ENCODE results near the gene CCDC88B. TPM values are rescaled to one million over a fixed set of nuclear protein-coding genes. Genes with fewer than 3 reads are reported as not detected.

The CCDC88B gene
- total and polyA plus RNA-seq, 8 donors, result 4.7 to 35.7 (median 6.6) TPM

DNA sequence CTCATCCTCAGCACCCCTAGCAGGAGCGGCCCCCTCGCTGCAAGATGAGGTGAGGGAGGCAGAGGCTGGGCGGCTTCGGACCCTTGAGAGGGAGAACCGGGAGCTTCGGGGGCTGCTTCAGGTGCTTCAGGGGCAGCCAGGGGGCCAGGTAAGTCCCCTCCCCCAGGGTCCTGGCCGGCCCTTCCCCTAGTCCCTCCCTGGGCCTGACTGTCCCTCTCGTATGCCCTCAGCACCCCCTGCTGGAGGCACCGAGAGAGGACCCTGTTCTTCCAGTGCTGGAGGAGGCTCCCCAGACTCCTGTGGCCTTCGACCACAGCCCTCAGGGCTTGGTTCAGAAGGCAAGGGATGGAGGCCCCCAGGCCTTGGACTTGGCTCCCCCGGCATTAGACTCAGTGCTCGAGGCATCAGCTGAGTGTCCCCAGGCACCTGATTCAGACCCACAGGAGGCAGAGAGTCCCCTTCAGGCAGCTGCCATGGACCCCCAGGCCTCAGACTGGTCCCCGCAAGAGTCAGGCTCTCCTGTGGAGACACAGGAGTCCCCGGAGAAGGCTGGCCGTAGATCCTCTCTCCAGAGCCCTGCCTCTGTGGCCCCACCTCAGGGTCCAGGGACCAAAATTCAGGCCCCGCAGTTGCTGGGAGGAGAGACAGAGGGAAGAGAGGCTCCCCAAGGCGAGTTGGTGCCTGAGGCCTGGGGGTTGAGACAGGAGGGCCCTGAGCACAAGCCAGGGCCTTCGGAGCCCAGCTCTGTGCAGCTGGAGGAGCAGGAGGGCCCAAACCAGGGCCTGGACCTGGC, 4.0 kb downstream of the CCDC88B start:
- intact Hi-C loops (cut with DNase I), result no loop called here
- Histone ChIP-seq H3K27ac (no peak overlapping the region), H3K4me3 (no peak overlapping the region), H3K36me3 (peaks cover 0 to 35% of the 10 kb centered on the region in 2 donors), H3K4me1 (peaks cover 0 to 36% of the 10 kb centered on the region in 2 donors), H3K9me3 (no peaks in the 10 kb centered on the region), H3K27me3 (no peaks in the 10 kb centered on the region)
- TF ChIP-seq, protein P1, sequence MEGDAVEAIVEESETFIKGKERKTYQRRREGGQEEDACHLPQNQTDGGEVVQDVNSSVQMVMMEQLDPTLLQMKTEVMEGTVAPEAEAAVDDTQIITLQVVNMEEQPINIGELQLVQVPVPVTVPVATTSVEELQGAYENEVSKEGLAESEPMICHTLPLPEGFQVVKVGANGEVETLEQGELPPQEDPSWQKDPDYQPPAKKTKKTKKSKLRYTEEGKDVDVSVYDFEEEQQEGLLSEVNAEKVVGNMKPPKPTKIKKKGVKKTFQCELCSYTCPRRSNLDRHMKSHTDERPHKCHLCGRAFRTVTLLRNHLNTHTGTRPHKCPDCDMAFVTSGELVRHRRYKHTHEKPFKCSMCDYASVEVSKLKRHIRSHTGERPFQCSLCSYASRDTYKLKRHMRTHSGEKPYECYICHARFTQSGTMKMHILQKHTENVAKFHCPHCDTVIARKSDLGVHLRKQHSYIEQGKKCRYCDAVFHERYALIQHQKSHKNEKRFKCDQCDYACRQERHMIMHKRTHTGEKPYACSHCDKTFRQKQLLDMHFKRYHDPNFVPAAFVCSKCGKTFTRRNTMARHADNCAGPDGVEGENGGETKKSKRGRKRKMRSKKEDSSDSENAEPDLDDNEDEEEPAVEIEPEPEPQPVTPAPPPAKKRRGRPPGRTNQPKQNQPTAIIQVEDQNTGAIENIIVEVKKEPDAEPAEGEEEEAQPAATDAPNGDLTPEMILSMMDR (IDR thresholded peaks at IDR 0.05), result peak in 1 of 2 donors; percentile 25
- ATAC-seq, result peak; percentile 6
- DNase-seq, result peak in 1 of 4 donors; percentile 80

DNA sequence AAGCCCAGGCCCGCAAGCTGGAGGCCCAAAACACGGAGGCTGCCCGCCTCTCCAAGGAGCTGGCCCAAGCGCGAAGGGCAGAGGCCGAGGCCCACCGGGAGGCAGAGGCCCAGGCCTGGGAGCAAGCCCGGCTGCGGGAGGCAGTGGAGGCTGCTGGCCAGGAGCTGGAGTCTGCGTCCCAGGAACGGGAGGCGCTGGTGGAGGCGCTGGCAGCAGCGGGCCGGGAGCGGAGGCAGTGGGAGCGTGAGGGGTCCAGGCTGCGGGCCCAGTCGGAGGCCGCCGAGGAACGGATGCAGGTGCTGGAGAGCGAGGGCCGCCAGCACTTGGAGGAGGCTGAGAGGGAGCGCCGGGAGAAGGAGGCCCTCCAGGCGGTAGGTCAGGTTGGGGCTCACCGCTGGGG, 4.8 kb downstream of the CCDC88B start:
- DNase-seq (peak in 1 of 4 donors; percentile 76), ATAC-seq (no peak)
- intact Hi-C loops (cut with DNase I), result no loop called here

DNA sequence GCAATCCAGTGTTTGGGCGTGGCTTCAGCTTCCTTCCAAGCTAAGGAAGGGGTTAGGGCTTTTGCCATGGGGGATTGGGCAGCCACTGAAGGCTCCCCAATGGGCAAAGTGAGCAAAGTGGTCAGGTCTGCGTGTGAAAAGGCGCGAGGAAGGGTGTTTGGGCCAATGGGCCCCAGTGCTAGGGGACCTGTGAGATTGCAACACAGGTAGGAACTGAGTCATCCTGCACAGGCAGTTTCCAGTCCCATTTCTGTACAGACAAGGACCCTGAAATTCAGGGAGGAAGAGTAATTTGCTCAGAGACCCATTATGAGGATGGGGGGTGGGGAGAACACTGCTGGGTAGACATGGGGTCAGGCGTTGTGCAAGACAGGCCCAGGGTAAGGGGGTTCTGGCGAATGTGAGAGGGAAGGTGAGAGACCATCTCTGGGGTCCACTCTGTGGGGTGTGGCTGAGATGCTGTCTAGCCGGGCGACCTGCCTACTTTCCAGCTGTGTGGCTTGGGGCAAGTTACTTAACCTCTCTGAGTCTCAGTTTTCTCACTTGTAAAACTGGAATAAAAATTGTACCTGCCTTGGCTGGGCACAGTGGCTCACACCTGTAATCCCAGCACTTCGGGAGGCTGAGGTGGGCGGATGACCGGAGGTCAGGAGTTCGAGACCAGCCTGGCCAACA, 7.3 kb downstream of the CCDC88B start:
- H3K27me3 ChIP-seq, result no peaks in the 10 kb centered on the region

More for the DNA sequence above, 4.8 kb downstream of the CCDC88B start:
- Histone ChIP-seq H3K27me3 (no peaks in the 10 kb centered on the region), H3K4me1 (peaks cover 0 to 28% of the 10 kb centered on the region in 2 donors), H3K36me3 (peaks cover 0 to 43% of the 10 kb centered on the region in 2 donors), H3K9me3 (no peaks in the 10 kb centered on the region), H3K27ac (no peak overlapping the region), H3K4me3 (no peak overlapping the region)
- TF ChIP-seq, protein P1 (IDR thresholded peaks at IDR 0.05), result no peak

DNA sequence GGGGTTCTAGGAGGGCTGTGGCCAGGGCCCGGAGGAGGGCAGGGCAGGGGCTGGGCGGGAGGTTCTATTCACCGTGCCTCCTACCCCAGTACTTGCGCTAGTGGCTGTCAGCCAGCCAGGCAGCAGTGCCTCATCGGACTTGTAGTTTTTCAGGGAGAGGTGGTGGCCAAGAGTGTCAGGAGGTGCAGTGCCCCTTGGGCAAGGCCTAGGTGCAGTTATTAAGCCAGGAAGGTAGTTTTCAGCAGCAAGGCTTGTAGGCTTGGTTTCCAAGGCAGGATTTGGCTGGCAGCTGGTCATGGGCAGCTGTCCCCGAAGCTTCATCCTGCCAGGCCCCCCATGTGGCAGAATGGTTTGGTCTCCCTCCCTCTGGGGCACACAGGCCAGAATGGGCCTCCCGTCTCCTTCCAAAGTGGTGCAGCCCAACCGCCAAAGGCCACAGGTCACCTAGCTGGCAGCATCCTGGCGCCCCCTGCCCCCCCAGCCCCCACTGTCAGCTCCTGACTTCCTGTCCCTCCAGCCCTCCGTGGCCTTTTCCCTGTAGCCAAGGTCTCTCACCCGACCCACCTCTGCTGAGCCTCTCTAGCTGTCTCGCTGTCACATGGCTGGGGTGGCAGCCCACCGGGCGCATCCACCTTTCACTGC, 8.5 kb downstream of the CCDC88B start:
- TF ChIP-seq, protein P1 (IDR thresholded peaks at IDR 0.05), result no peak
- no peaks in the 10 kb centered on the region for H3K4me1 ChIP-seq
- no peaks in the 10 kb centered on the region for H3K27me3 ChIP-seq
- H3K27ac ChIP-seq, result no peak overlapping the region
- ATAC-seq (no peak), DNase-seq (no peak)
- no peaks in the 10 kb centered on the region for H3K9me3 ChIP-seq
- intact Hi-C loops (cut with DNase I), result no loop called here
- no peak overlapping the region for H3K4me3 ChIP-seq
- H3K36me3 ChIP-seq, result peaks cover 0 to 68% of the 10 kb centered on the region in 2 donors

More for the DNA sequence above, 7.3 kb downstream of the CCDC88B start:
- TF ChIP-seq, protein P1 (IDR thresholded peaks at IDR 0.05), result no peak
- intact Hi-C loops (cut with DNase I), result no loop called here
- H3K9me3 ChIP-seq, result no peaks in the 10 kb centered on the region
- peaks cover 0 to 61% of the 10 kb centered on the region in 2 donors for H3K36me3 ChIP-seq
- no peak overlapping the region for H3K4me3 ChIP-seq
- ATAC-seq (no peak), DNase-seq (no peak)
- peaks cover 0 to 5% of the 10 kb centered on the region in 2 donors for H3K4me1 ChIP-seq
- H3K27ac ChIP-seq, result no peak overlapping the region

DNA sequence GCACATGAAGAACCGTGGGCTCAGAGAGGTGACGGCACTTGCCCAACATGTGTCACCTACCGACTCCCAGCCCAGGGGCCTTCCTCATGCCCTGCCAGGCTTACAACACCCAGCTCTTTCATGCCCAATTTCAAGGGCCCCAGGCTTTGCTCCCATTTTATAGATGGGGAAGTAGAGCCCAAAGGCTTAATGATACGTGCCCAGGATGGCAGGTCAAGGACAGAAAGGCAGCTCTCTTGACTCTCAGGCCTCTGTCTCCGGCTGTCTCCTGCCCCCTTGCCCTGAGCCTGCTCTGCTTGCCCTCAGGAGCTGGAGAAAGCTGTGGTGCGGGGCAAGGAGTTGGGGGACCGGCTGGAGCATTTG, 9.0 kb downstream of the CCDC88B start:
- peaks cover 0 to 68% of the 10 kb centered on the region in 2 donors for H3K36me3 ChIP-seq
- TF ChIP-seq, protein P1 (IDR thresholded peaks at IDR 0.05), result no peak
- H3K4me1 ChIP-seq, result no peaks in the 10 kb centered on the region
- no peaks in the 10 kb centered on the region for H3K9me3 ChIP-seq
- DNase-seq (no peak), ATAC-seq (no peak)
- intact Hi-C loops (cut with DNase I), result no loop called here
- no peak overlapping the region for H3K27ac ChIP-seq
- H3K4me3 ChIP-seq, result no peak overlapping the region
- H3K27me3 ChIP-seq, result no peaks in the 10 kb centered on the region

All from left lung (tissue), 10 donors.